Keratinocyte (primary cell): ENCODE measurements around the gene MED15.

Source experiments
- CTCF ChIP-seq, 3 experiments: IDR thresholded peaks in 1 of 3; conservative IDR thresholded peaks in 1 of 3; optimal IDR thresholded peaks in 1 of 3; 2 replicates in 2 of 3; 3 replicates in 1 of 3; pipeline versions ENCODE3 to v1.5.1; 2011; ENCODE audit warnings: low read length in 3 of 3, mild to moderate bottlenecking in 3 of 3, moderate library complexity in 2 of 3, control low read depth in 1 of 3, inconsistent platforms in 1 of 3; ENCODE audit not compliant: insufficient read depth in 2 of 3; ENCODE audit errors: extremely low read depth in 1 of 3
- EZH2 ChIP-seq: IDR thresholded peaks from one replicate; pipeline ENCODE4 v1.6.1; 2012; ENCODE audit warnings: inconsistent platforms, mild to moderate bottlenecking, low read length, moderate library complexity

DNA sequence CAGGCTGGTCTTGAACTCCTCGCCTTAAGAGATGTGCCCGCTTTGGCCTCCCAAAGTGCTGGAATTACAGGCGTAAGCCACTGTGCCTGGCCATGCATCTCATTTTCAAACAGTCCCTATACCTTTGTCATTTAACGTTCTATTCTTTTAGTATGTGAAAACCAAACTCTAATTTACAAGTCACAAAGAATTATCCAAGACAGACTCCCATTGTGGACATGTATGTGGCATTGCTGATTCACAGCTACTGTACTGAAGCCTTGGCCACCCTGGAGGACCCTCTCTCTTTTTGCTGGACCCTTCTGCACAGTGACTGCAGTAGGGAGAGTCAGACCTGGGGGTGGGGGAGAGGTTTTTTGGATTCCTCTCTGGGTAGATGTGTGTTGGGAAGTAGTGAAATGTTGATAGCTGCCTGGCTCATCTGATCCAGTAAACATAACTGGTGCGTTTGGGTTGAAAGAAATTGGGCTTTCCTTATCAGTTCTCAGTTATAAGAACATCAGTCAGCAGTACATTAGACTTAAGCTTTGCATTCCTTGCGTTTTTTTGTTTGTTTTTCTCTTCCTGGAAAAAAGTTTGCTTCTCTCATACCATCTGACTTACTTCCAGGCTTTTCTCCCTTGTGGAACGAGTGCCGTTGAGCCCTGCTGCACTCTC, 65.9 kb downstream of the MED15 start:
- TF ChIP-seq CTCF (optimal IDR thresholded peaks at IDR 0.05 in 1 of 3, IDR thresholded peaks at IDR 0.05 in 1 of 3, conservative IDR thresholded peaks at IDR 0.05 in 1 of 3; ENCODE audit: extremely low read depth in 1 of 3, insufficient read depth in 2 of 3, low read length in 3 of 3) = no peak
- TF ChIP-seq EZH2 = no peak
